ENCODE data around the gene NECTIN1.

Gene NECTIN1

DNA sequence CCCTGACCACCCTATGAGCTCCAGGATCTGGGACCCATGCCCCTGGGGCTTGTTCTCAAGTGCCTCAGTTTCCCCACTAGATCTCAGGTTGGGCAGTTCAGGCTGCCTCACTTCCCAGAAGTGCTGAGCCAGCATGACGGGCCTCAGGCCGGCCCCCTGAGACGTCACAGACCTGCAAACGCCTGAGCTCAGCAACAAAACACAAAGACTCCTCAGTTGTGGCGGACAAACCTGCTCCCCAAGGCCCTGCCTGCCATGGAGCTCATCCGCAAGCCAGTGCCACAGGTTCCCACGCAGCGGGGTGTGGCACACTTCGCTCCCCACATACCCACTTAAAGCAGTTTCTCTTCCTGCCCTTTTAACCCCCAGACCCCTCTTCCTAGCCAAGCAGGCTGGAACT, 45.2 kb downstream of the NECTIN1 start:
- no peak for DNase-seq (ENCODE audit: low read depth)
- H3K4me3 ChIP-seq (ENCODE audit: low read depth, low read length): no peak overlapping the region
- TF ChIP-seq, protein P1, sequence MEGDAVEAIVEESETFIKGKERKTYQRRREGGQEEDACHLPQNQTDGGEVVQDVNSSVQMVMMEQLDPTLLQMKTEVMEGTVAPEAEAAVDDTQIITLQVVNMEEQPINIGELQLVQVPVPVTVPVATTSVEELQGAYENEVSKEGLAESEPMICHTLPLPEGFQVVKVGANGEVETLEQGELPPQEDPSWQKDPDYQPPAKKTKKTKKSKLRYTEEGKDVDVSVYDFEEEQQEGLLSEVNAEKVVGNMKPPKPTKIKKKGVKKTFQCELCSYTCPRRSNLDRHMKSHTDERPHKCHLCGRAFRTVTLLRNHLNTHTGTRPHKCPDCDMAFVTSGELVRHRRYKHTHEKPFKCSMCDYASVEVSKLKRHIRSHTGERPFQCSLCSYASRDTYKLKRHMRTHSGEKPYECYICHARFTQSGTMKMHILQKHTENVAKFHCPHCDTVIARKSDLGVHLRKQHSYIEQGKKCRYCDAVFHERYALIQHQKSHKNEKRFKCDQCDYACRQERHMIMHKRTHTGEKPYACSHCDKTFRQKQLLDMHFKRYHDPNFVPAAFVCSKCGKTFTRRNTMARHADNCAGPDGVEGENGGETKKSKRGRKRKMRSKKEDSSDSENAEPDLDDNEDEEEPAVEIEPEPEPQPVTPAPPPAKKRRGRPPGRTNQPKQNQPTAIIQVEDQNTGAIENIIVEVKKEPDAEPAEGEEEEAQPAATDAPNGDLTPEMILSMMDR (IDR thresholded peaks at IDR 0.05; ENCODE audit: insufficient read depth, low read depth, low read length, missing control alignments): no peak

DNA sequence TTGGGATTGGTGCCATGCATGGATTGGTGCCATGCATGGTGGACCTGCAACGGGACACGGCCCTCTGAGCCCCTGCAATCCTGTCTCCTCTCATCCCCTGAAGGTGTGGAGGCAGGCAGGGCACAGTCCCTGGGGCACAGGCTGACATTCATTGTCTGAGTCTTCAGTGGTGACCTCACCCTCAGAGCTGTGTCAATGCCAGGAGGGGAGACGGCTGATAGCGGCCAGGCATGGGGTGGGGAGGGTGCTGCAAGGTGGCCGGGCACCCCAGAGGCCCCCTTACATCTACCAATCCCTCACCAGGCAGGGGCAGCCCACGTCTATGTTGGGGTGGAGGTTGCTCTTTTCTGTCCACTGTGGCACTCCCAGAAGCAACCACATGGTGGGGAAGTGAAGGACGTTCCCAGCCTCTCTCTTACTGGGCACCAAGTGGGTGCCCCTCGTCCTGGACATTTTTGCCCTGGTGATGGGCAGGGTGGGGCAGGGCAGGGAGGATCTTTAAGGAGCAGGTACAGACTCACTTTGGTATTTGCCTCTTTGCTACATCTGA, 47.6 kb downstream of the NECTIN1 start:
- DNase-seq (ENCODE audit: low read depth): no peak
- TF ChIP-seq, protein P1 (IDR thresholded peaks at IDR 0.05; ENCODE audit: insufficient read depth, low read depth, low read length, missing control alignments): no peak
- H3K4me3 ChIP-seq (ENCODE audit: low read depth, low read length): no peak overlapping the region

DNA sequence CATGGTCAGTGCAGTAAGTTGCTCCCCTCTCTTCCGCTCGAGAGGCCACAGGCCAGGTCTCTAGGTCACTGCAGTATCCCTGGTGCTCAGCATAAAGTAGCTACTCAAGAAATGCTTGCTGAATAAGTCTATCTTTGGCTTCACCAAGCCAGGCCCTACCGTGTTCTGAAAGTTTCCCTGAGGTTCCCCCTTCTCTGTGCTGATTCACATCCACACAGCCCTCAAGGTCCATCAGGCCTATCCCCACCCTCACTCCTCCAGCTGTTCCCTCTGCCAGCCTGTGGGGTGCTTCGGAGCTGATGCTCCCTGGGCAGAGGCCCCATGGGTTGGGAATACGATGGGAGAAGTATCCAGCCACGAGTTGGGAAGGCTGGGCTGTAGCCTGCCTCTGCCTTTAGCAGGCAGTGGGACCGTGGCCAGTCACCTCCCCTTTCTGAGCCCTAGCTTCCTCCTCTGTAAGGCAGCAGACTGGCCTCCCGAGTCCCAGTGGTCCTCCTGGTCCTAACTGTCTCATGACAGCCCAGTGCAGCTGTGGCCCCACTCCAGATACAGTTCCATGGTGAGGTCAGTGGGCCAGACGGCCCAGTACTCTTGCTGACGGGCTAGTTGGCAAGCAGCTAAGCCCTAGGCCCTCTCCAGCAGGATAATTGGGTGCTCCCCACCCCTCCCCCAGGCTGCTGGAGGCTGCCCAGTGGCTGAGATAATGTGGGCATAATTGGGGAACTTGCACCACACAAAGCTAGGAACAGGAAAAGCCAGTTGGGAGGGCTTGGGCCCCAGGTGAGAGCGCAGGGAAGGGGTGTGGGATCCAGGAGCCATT, 48.2 kb downstream of the NECTIN1 start:
- TF ChIP-seq, protein P1 (IDR thresholded peaks at IDR 0.05; ENCODE audit: insufficient read depth, low read depth, low read length, missing control alignments): no peak
- H3K4me3 ChIP-seq (ENCODE audit: low read depth, low read length): no peak overlapping the region
- DNase-seq (ENCODE audit: low read depth): no peak

DNA sequence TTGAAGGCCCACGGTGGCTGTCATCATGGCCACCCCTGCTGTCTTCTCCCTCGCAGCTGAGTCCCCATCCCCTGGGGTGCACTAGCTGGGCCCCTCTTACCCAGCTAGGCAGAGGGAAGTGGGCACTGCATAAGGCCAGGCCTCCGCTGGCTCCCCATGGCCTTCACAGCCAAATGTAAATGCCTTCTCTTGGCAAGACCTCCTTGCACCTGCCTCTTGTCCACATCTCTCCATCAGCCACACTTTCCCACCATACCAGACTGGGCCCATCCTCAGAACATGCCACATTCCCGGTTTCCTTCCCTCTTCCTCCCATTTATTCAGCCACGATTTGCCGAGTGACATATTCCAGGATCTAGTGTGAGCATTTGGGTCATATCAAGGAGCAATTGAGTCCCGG, 49.7 kb downstream of the NECTIN1 start:
- TF ChIP-seq, protein P1 (IDR thresholded peaks at IDR 0.05; ENCODE audit: insufficient read depth, low read depth, low read length, missing control alignments): no peak
- DNase-seq (ENCODE audit: low read depth): no peak
- H3K4me3 ChIP-seq (ENCODE audit: low read depth, low read length): no peak overlapping the region

DNA sequence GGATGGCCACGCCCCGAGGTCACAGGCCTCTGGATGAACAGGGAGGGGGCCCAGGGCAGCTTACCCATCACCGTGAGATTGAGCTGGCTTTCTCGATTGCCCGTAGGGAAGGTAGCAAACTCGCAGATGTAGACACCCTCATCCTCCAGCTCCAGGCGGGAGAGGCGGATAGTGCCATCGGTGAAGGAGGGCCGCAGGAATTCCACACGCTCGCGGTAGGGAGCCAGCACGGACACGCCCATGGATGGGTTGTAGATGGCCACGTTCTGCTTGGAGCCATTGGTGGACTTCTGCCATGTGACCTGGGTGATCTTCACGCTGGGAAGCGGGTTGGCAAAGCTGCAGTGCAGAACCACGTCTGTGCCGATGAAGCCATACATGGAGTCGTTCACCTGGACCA, 50.6 kb downstream of the NECTIN1 start:
- no peak for DNase-seq (ENCODE audit: low read depth)
- TF ChIP-seq, protein P1 (IDR thresholded peaks at IDR 0.05; ENCODE audit: insufficient read depth, low read depth, low read length, missing control alignments): no peak
- H3K4me3 ChIP-seq (ENCODE audit: low read depth, low read length): no peak overlapping the region

DNA sequence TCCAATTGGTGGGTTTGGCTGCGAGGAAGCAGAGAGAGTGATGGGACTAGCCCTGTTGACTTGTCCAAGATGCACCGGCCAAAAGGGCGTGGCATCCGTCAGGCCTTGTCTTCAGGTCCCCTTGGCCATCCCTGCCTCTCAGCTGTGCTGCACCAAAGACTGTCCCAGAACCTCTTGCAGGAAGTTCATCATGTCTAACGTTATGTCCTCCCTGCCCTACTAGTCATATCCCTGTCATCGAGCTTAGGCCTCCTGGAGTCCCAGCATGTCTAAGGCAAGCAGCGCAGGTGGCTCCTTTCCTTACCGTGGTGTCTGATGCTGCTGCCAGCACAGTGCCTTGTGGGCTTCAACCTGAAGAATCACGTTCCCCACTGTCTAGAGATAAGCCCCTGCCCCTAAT, 51.2 kb downstream of the NECTIN1 start:
- no peak overlapping the region for H3K4me3 ChIP-seq (ENCODE audit: low read depth, low read length)
- TF ChIP-seq, protein P1 (IDR thresholded peaks at IDR 0.05; ENCODE audit: insufficient read depth, low read depth, low read length, missing control alignments): no peak
- no peak for DNase-seq (ENCODE audit: low read depth)

Measured in GM12865 (cell line).